ENCODE measurements around the gene ARFRP1.

DNA sequence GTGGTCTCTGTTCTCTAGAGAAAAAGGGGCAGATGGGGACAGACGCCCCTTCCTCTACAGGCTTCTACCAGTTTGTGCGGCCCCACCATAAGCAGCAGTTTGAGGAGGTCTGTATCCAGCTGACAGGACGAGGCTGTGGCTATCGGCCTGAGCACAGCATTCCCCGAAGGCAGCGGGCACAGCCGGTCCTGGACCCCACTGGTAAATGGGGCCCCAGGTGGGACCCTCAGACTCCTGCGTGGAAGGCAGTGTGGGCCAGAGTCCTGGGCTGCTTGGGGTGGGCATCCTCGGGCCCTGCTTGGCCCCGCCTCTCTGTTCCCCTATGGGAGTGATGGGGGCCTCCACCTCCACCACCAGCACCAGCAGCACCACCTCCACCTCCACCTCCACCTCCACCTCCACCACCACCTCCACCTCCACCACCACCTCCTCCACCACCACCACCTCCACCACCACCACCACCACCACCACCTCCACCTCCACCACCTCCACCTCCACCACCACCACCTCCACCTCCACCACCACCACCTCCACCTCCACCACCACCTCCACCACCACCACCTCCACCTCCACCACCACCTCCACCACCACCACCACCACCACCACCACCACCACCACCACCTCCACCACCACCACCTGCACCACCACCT lies 14.6 kb downstream of the ARFRP1 start:
- TF ChIP-seq EZH2phosphoT487 (IDR thresholded peaks at IDR 0.05; ENCODE audit: borderline replicate concordance, low read length) (no peak), EZH2 (IDR thresholded peaks at IDR 0.05; ENCODE audit: low read length, unreplicated experiment) (no peak)
- TF ChIP-seq, protein P1, sequence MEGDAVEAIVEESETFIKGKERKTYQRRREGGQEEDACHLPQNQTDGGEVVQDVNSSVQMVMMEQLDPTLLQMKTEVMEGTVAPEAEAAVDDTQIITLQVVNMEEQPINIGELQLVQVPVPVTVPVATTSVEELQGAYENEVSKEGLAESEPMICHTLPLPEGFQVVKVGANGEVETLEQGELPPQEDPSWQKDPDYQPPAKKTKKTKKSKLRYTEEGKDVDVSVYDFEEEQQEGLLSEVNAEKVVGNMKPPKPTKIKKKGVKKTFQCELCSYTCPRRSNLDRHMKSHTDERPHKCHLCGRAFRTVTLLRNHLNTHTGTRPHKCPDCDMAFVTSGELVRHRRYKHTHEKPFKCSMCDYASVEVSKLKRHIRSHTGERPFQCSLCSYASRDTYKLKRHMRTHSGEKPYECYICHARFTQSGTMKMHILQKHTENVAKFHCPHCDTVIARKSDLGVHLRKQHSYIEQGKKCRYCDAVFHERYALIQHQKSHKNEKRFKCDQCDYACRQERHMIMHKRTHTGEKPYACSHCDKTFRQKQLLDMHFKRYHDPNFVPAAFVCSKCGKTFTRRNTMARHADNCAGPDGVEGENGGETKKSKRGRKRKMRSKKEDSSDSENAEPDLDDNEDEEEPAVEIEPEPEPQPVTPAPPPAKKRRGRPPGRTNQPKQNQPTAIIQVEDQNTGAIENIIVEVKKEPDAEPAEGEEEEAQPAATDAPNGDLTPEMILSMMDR (conservative IDR thresholded peaks at IDR 0.05; ENCODE audit: low read depth, low read length), result no peak

Data from PC-3 (cell line).